WTC11 (cell line): ENCODE results near the gene APH1B. TPM values are rescaled to one million over a fixed set of nuclear protein-coding genes. Genes with fewer than 3 reads are reported as not detected.

Experiments used
- ATAC-seq: fragments of 200-7000 bp; cut with Tn5 transposase; 2 replicates; pipeline ENCODE4 v1.10.0; 2021; ENCODE audit warnings: mild to moderate bottlenecking, moderate library complexity
- CTCF ChIA-PET: fragments of 300-600 bp; sonication (Branson Sonifier 250); formaldehyde crosslinking; loops from one replicate; lab custom pipeline; 2021; ENCODE audit warnings: antibody characterized with exemption; lab: Charles Lee
- POLR2A ChIA-PET: fragments of 350-600 bp; sonication (Branson Sonifier 250); formaldehyde crosslinking; loops from one replicate; lab custom pipeline; 2021; ENCODE audit warnings: antibody characterized with exemption; lab: Charles Lee
- DNase-seq: peaks from one replicate; pipeline ENCODE4 v3.0.0; 2021; ENCODE audit warnings: low spot score
- H3K27ac Mint-ChIP-seq: 2 replicates; pipeline ENCODE4 v1.8.0; 2021; ENCODE audit warnings: mixed read lengths
- H3K27me3 Mint-ChIP-seq: 2 replicates; pipeline ENCODE4 v1.8.0; 2021; ENCODE audit warnings: low read depth, mild to moderate bottlenecking, moderate library complexity, mixed read lengths
- H3K36me3 Mint-ChIP-seq: 2 replicates; pipeline ENCODE4 v1.8.0; 2021; ENCODE audit warnings: mixed read lengths
- H3K4me1 Mint-ChIP-seq: 2 replicates; pipeline ENCODE4 v1.8.0; 2022; ENCODE audit warnings: mixed read lengths
- H3K4me3 Mint-ChIP-seq: 2 replicates; pipeline ENCODE4 v1.8.0; 2021; ENCODE audit warnings: mild to moderate bottlenecking, moderate library complexity, mixed read lengths
- H3K9me3 Mint-ChIP-seq: 2 replicates; pipeline ENCODE4 v1.8.0; 2021; ENCODE audit warnings: mixed read lengths
- CDX4 ChIP-seq: fragments of 250-450 bp; sonication (Bioruptor Pico); IDR thresholded peaks from 2 replicates; pipeline ENCODE4 v1.9.0; 2021; ENCODE audit warnings: moderate library complexity, mild to moderate bottlenecking, inconsistent platforms, borderline replicate concordance
- ELF4 ChIP-seq: sonication (generic); formaldehyde crosslinking; IDR thresholded peaks from 2 replicates; pipeline ENCODE4 v1.8.1; 2022; ENCODE audit warnings: low read depth, mild to moderate bottlenecking, moderate library complexity, missing genetic modification reagents
- EMX1 ChIP-seq: fragments of 250-450 bp; sonication (Bioruptor Pico); IDR thresholded peaks from 2 replicates; pipeline ENCODE4 v1.8.0; 2021; ENCODE audit warnings: mild to moderate bottlenecking
- FOXJ3 ChIP-seq: sonication (generic); formaldehyde crosslinking; IDR thresholded peaks from 2 replicates; pipeline ENCODE4 v1.9.0; 2021; ENCODE audit warnings: missing genetic modification reagents, mild to moderate bottlenecking, borderline replicate concordance
- NR2C2 ChIP-seq: sonication (generic); formaldehyde crosslinking; IDR thresholded peaks from 2 replicates; pipeline ENCODE4 v1.8.0; 2022; ENCODE audit warnings: mild to moderate bottlenecking, missing genetic modification reagents
- PREB ChIP-seq: sonication (generic); formaldehyde crosslinking; IDR thresholded peaks from 2 replicates; pipeline ENCODE4 v1.8.1; 2022; ENCODE audit warnings: mild to moderate bottlenecking, missing genetic modification reagents, moderate library complexity, borderline replicate concordance
- TCF7 ChIP-seq: sonication (generic); formaldehyde crosslinking; IDR thresholded peaks from 2 replicates; pipeline ENCODE4 v1.8.0; 2022; ENCODE audit warnings: mild to moderate bottlenecking, low read depth, missing genetic modification reagents, moderate library complexity
- TP53 ChIP-seq: sonication (generic); formaldehyde crosslinking; IDR thresholded peaks from 2 replicates; pipeline ENCODE4 v1.8.1; 2023; ENCODE audit warnings: mild to moderate bottlenecking, missing genetic modification reagents
- ZNF396 ChIP-seq: fragments of 250-450 bp; sonication (Bioruptor Pico); IDR thresholded peaks from 2 replicates; pipeline ENCODE4 v1.8.0; 2021; ENCODE audit warnings: mild to moderate bottlenecking, moderate library complexity, borderline replicate concordance
- ZNF532 ChIP-seq: fragments of 250-450 bp; sonication (Bioruptor Pico); IDR thresholded peaks from 2 replicates; pipeline ENCODE4 v1.9.0; 2021; ENCODE audit warnings: mild to moderate bottlenecking, borderline replicate concordance
- total RNA-seq: library from RNA; stranded (reverse); gene quantifications from 3 replicates; pipeline ENCODE4 v1.2.3, GENCODE V29; 2021
- TF ChIP-seq, protein P1 (sequence below): sonication (generic); formaldehyde crosslinking; conservative IDR thresholded peaks from 2 replicates; pipeline ENCODE4 v1.8.1; 2023; ENCODE audit warnings: mild to moderate bottlenecking, low read depth, missing genetic modification reagents, moderate library complexity
- TF ChIP-seq, protein P2 (sequence below): fragments of 250-450 bp; sonication (Bioruptor Pico); IDR thresholded peaks from 2 replicates; pipeline ENCODE4 v1.9.0; 2021; ENCODE audit warnings: mild to moderate bottlenecking
- TF ChIP-seq, protein P3 (sequence below): sonication (generic); formaldehyde crosslinking; IDR thresholded peaks from 2 replicates; pipeline ENCODE4 v1.8.1; 2023; ENCODE audit warnings: mild to moderate bottlenecking, moderate library complexity, missing genetic modification reagents
- TF ChIP-seq, protein P4 (sequence below): sonication (generic); formaldehyde crosslinking; IDR thresholded peaks from 2 replicates; pipeline ENCODE4 v1.8.1; 2023; ENCODE audit warnings: mild to moderate bottlenecking, missing genetic modification reagents
- TF ChIP-seq, protein P5 (sequence below): fragments of 250-450 bp; sonication (Bioruptor Pico); conservative IDR thresholded peaks from 2 replicates; pipeline ENCODE4 v1.9.0; 2021; ENCODE audit warnings: mild to moderate bottlenecking

APH1B gene
- total RNA-seq, 1 experiment from 2014 or later, result 25.0 TPM

- Mint-ChIP-seq H3K9me3 (no peaks in the 10 kb centered on the region), H3K4me1 (0 out of 2 replicates have a peak, but pooled peaks cover 5% of the 10 kb centered on the region), H3K4me3 (no peak overlapping the region), H3K27ac (no peak overlapping the region), H3K36me3 (no peaks in the 10 kb centered on the region), H3K27me3 (no peaks in the 10 kb centered on the region)
- DNase-seq (no peak), ATAC-seq (no peak)
- no peak for TF ChIP-seq ZNF396 (CRISPR knock-in tag)
- TF ChIP-seq, protein P1, sequence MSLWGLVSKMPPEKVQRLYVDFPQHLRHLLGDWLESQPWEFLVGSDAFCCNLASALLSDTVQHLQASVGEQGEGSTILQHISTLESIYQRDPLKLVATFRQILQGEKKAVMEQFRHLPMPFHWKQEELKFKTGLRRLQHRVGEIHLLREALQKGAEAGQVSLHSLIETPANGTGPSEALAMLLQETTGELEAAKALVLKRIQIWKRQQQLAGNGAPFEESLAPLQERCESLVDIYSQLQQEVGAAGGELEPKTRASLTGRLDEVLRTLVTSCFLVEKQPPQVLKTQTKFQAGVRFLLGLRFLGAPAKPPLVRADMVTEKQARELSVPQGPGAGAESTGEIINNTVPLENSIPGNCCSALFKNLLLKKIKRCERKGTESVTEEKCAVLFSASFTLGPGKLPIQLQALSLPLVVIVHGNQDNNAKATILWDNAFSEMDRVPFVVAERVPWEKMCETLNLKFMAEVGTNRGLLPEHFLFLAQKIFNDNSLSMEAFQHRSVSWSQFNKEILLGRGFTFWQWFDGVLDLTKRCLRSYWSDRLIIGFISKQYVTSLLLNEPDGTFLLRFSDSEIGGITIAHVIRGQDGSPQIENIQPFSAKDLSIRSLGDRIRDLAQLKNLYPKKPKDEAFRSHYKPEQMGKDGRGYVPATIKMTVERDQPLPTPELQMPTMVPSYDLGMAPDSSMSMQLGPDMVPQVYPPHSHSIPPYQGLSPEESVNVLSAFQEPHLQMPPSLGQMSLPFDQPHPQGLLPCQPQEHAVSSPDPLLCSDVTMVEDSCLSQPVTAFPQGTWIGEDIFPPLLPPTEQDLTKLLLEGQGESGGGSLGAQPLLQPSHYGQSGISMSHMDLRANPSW (CRISPR knock-in tag), result no peak
- TF ChIP-seq, protein P2, sequence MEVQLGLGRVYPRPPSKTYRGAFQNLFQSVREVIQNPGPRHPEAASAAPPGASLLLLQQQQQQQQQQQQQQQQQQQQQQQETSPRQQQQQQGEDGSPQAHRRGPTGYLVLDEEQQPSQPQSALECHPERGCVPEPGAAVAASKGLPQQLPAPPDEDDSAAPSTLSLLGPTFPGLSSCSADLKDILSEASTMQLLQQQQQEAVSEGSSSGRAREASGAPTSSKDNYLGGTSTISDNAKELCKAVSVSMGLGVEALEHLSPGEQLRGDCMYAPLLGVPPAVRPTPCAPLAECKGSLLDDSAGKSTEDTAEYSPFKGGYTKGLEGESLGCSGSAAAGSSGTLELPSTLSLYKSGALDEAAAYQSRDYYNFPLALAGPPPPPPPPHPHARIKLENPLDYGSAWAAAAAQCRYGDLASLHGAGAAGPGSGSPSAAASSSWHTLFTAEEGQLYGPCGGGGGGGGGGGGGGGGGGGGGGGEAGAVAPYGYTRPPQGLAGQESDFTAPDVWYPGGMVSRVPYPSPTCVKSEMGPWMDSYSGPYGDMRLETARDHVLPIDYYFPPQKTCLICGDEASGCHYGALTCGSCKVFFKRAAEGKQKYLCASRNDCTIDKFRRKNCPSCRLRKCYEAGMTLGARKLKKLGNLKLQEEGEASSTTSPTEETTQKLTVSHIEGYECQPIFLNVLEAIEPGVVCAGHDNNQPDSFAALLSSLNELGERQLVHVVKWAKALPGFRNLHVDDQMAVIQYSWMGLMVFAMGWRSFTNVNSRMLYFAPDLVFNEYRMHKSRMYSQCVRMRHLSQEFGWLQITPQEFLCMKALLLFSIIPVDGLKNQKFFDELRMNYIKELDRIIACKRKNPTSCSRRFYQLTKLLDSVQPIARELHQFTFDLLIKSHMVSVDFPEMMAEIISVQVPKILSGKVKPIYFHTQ (CRISPR knock-in tag), result no peak
- CTCF ChIA-PET, result no interaction called here
- POLR2A ChIA-PET, result no interaction called here
These were observed 54.1 kb downstream of the APH1B start for GRCh38 chr15:63331456-63331855.

GRCh38 chr15:63332367-63333124 is 55.1 kb downstream of the APH1B start:
- H3K27ac Mint-ChIP-seq, result no peak overlapping the region
- peaks cover 8% of the 10 kb centered on the region; the same call in 1 of the 2 replicates for H3K4me1 Mint-ChIP-seq
- no peaks in the 10 kb centered on the region for H3K27me3 Mint-ChIP-seq
- H3K4me3 Mint-ChIP-seq, result no peak overlapping the region
- H3K36me3 Mint-ChIP-seq, result no peaks in the 10 kb centered on the region
- CTCF ChIA-PET, result no interaction called here
- H3K9me3 Mint-ChIP-seq, result no peaks in the 10 kb centered on the region
- ATAC-seq (no peak), DNase-seq (no peak)
- no peak for TF ChIP-seq ELF4 (CRISPR knock-in tag)
- TF ChIP-seq, protein P3, sequence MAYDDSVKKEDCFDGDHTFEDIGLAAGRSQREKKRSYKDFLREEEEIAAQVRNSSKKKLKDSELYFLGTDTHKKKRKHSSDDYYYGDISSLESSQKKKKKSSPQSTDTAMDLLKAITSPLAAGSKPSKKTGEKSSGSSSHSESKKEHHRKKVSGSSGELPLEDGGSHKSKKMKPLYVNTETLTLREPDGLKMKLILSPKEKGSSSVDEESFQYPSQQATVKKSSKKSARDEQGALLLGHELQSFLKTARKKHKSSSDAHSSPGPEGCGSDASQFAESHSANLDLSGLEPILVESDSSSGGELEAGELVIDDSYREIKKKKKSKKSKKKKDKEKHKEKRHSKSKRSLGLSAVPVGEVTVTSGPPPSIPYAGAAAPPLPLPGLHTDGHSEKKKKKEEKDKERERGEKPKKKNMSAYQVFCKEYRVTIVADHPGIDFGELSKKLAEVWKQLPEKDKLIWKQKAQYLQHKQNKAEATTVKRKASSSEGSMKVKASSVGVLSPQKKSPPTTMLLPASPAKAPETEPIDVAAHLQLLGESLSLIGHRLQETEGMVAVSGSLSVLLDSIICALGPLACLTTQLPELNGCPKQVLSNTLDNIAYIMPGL (CRISPR knock-in tag), result no peak
- TF ChIP-seq NR2C2 (CRISPR knock-in tag), result no peak
- TF ChIP-seq CDX4, result no peak
- TF ChIP-seq, protein P4, sequence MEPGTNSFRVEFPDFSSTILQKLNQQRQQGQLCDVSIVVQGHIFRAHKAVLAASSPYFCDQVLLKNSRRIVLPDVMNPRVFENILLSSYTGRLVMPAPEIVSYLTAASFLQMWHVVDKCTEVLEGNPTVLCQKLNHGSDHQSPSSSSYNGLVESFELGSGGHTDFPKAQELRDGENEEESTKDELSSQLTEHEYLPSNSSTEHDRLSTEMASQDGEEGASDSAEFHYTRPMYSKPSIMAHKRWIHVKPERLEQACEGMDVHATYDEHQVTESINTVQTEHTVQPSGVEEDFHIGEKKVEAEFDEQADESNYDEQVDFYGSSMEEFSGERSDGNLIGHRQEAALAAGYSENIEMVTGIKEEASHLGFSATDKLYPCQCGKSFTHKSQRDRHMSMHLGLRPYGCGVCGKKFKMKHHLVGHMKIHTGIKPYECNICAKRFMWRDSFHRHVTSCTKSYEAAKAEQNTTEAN (CRISPR knock-in tag), result no peak
- TF ChIP-seq ZNF532 (CRISPR knock-in tag), result no peak
- TF ChIP-seq TCF7 (CRISPR knock-in tag), result no peak
- TF ChIP-seq, protein P5, sequence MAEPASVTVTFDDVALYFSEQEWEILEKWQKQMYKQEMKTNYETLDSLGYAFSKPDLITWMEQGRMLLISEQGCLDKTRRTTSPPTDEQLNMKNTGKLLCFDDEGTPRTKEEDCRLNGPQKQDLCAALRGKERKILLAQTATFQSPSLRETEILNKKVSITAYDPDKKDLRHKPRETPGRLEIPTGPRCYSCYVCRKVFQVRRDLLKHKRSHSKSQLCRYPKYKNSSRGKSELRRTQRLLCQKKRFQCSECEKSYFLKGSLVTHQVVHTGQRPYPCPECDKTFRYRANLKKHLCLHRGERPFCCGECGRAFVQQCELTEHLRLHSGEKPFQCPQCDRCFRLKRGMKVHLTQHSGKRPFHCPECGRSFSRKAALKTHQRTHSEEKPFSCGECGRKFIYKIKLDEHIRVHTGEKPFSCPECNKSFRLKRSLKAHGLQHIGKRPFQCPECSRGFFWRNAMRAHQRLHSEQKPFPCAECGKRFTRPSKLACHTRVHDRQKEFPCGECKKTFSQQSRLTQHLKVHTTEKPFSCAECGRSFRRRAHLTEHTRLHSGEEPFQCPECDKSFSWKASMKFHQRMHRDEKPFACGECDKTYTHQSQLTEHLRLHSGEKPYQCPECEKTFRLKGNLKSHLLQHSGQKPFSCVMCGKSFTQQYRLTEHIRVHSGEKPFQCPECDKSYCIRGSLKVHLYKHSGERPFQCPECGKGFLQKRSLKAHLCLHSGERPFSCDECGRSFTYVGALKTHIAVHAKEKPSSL (CRISPR knock-in tag), result no peak
- no peak for TF ChIP-seq FOXJ3
- no peak for TF ChIP-seq TP53 (CRISPR knock-in tag)
- TF ChIP-seq EMX1 (CRISPR knock-in tag), result no peak
- no peak for TF ChIP-seq PREB
- POLR2A ChIA-PET, result interaction anchor here (0.5 kb wide), 1 partner anchor 135 kb away, joined by 4 read pairs; no protein-coding TSS in a partner anchor
